Smooth muscle cell (in vitro differentiated cells): ENCODE results near the gene DKK3. TPM values are rescaled to one million over a fixed set of nuclear protein-coding genes. Genes with fewer than 3 reads are reported as not detected.

Experiments used
- DNase-seq: peaks from one replicate; lab custom pipeline; 2025; ENCODE audit not compliant: unreplicated experiment; lab: John Stamatoyannopoulos, UW
- H2AFZ ChIP-seq: fragments of 200-600 bp; sonication (generic); 2 replicates; pipeline ENCODE4 v1.6.0; 2016; ENCODE audit warnings: antibody characterized with exemption, low read depth, mild to moderate bottlenecking
- H3F3A ChIP-seq: fragments of 200-600 bp; sonication (generic); 2 replicates; pipeline ENCODE4 v1.6.0; 2017; ENCODE audit warnings: antibody characterized with exemption, low read depth
- H3K27ac ChIP-seq: fragments of 200-600 bp; sonication (generic); 2 replicates; pipeline ENCODE4 v1.5.1; 2016; ENCODE audit warnings: low read depth, mild to moderate bottlenecking
- H3K27me3 ChIP-seq: fragments of 200-600 bp; sonication (generic); 2 replicates; pipeline ENCODE4 v1.6.1; 2016; ENCODE audit warnings: low read depth, mild to moderate bottlenecking
- H3K36me3 ChIP-seq: fragments of 200-600 bp; sonication (generic); 2 replicates; pipeline ENCODE4 v1.5.1; 2016; ENCODE audit warnings: low read depth
- H3K4me1 ChIP-seq: fragments of 200-600 bp; sonication (generic); 2 replicates; pipeline ENCODE4 v1.5.1; 2016; ENCODE audit warnings: low read depth
- H3K4me2 ChIP-seq: fragments of 200-600 bp; sonication (generic); 2 replicates; pipeline ENCODE4 v1.6.0; 2016; ENCODE audit warnings: mild to moderate bottlenecking
- H3K4me3 ChIP-seq: fragments of 200-600 bp; sonication (generic); 2 replicates; pipeline ENCODE4 v1.5.1; 2016; ENCODE audit warnings: mild to moderate bottlenecking
- H3K79me2 ChIP-seq: fragments of 200-600 bp; sonication (generic); 2 replicates; pipeline ENCODE4 v1.6.0; 2016; ENCODE audit warnings: low read depth, mild to moderate bottlenecking
- H3K9ac ChIP-seq: fragments of 200-600 bp; sonication (generic); 2 replicates; pipeline ENCODE4 v1.6.0; 2016; ENCODE audit warnings: low read depth
- H3K9me3 ChIP-seq: fragments of 200-600 bp; sonication (generic); replicated peaks from 2 replicates; pipeline ENCODE4 v1.5.1; 2016; ENCODE audit warnings: low read depth
- H4K20me1 ChIP-seq: fragments of 200-600 bp; sonication (generic); 2 replicates; pipeline ENCODE4 v1.6.0; 2016; ENCODE audit warnings: low read depth
- CTCF ChIP-seq: fragments of 200-600 bp; sonication (generic); IDR thresholded peaks from 2 replicates; pipeline ENCODE4 v1.5.1; 2017; ENCODE audit warnings: borderline replicate concordance, mild to moderate bottlenecking, antibody characterized with exemption; ENCODE audit not compliant: insufficient read depth, poor library complexity, severe bottlenecking
- WGBS: methylation state at CpG from one replicate; pipeline ENCODE4 v1.1.7; 2016; ENCODE audit warnings: low lambda C conversion rate; 5-methylcytosine and 5-hydroxymethylcytosine counted together
- polyA plus RNA-seq: library from polyadenylated mRNA; unstranded; fragments of >200 nt; fragmentation: Nextera tagmentation; extraction: Ambion mirVana; gene quantifications from 2 replicates; pipeline ENCODE4 v1.2.1, GENCODE V29; 2016
- total RNA-seq: library from RNA; depleted of rRNA; stranded (reverse); fragments of >200 nt; gene quantifications from 2 replicates; pipeline ENCODE4 v1.2.3, GENCODE V29; 2014

DKK3 gene
- total and polyA plus RNA-seq, 2 experiments from 2014 or later: 105 to 113 TPM

DNA sequence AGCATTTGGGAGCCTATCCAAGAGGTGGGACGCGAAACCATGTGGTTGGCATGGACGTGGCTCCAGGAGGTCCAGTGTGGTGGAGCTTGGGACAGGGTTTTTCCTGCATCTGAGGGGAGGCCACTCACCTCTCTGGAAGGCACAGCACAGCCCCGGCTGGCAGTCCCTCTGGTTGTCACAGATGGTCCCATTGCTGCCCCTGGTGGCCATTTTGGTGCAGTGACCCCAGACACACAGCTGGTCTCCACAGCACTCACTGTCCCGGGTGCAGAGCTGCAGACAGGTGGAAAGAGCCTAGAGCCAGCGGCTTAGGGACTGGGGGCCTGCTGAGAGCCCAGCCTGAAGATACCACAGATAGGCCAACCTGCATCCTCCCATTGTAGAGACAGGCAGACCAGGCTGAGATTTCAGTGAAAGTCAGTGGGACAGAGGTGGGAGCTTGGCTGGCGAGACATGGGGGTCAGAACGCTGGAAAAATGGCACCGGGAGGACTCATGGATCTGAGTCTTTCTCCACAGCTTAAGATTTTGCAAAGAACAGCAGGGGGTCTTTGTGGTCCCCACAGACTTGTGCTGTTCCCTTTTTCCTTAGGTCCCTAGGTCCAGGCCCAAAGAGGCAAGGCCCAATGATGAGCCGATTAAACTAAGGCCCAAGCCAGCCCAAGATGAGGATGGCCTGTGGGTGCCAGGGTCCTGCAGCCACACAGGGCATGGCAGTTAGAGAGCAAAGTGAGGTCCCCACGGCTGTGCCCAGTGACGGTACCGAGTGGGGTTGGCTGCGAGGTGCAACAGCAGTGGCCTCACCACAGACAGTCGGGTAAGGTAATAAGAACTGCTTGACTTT lies 41.4 kb downstream of the DKK3 start:
- Histone ChIP-seq H3K4me1 (peaks cover under 1% of the 10 kb centered on the region), H3K9ac (no peak overlapping the region), H2AFZ (no peak overlapping the region), H3K79me2 (no peaks in the 10 kb centered on the region), H3K36me3 (no peaks in the 10 kb centered on the region), H3K9me3 (no peaks in the 10 kb centered on the region), H3K27ac (no peak overlapping the region), H4K20me1 (no peaks in the 10 kb centered on the region), H3K4me3 (no peak overlapping the region), H3F3A (no peaks in the 10 kb centered on the region), H3K4me2 (no peak overlapping the region), H3K27me3 (no peaks in the 10 kb centered on the region)
- 65% methylated on average over 15 of the region's 15 CpGs for WGBS
- no peak for DNase-seq
- TF ChIP-seq CTCF: peak; percentile 74

- H3K27ac ChIP-seq: no peak overlapping the region
Observed at GRCh38 chr11:11966354-11966741, 42.1 kb downstream of the DKK3 start.

DNA sequence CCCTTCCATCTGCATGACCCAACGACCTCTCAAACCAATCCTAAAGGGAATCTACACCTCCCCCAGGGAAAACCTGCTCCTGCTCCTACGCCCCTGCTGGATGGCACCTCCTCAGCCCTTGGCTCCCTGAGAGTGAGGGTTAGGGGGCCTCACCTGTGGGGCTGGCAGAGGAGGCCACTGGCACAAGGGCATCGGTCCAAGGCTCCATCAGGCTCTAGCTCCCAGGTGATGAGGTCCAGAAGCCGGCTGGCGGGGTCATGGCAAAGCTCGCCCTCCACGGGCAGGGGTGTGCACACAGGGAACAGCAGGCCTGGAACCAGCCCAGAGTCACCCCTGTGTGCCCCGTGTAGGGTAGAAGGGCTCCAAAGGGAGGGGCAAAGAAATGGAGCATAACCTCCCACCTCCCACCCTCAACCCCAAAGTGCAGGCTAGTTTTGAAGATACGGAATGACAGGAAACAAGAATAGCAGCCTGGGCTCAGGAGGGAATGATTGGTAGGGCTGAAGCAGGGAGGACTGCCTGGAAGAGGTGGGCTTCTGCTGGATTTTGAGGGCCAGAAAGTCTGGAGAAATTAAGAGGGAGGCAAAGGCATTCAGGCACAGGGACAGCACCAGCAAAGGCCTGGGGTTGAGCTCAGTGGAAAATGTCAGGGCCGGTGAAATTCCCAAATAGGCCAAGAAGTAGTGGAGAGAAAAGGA lies 42.6 kb downstream of the DKK3 start:
- Histone ChIP-seq H3K27me3 (no peaks in the 10 kb centered on the region), H3K4me2 (no peak overlapping the region)
- WGBS: 98% methylated on average over 10 of the region's 10 CpGs

More at GRCh38 chr11:11966354-11966741, 42.1 kb downstream of the DKK3 start:
- no peak overlapping the region for H3K4me3 ChIP-seq
- H3K9me3 ChIP-seq: no peaks in the 10 kb centered on the region
- H2AFZ ChIP-seq: no peak overlapping the region
- no peaks in the 10 kb centered on the region for H3K36me3 ChIP-seq
- DNase-seq: no peak
- 98% methylated on average over 7 of the region's 7 CpGs for whole genome bisulfite sequencing
- no peak overlapping the region for H3K9ac ChIP-seq
- H4K20me1 ChIP-seq: no peaks in the 10 kb centered on the region
- H3K27me3 ChIP-seq: no peaks in the 10 kb centered on the region
- H3K4me2 ChIP-seq: no peak overlapping the region
- H3K79me2 ChIP-seq: no peaks in the 10 kb centered on the region
- H3K4me1 ChIP-seq: no peaks in the 10 kb centered on the region
- no peaks in the 10 kb centered on the region for H3F3A ChIP-seq
- no peak for TF ChIP-seq CTCF

More for the DNA sequence above, 42.6 kb downstream of the DKK3 start:
- Histone ChIP-seq H3K4me3 (no peak overlapping the region), H4K20me1 (no peaks in the 10 kb centered on the region), H2AFZ (no peak overlapping the region), H3F3A (no peaks in the 10 kb centered on the region), H3K36me3 (no peaks in the 10 kb centered on the region), H3K9ac (no peak overlapping the region), H3K4me1 (no peaks in the 10 kb centered on the region), H3K79me2 (no peaks in the 10 kb centered on the region), H3K9me3 (no peaks in the 10 kb centered on the region), H3K27ac (no peak overlapping the region)
- no peak for DNase-seq
- no peak for TF ChIP-seq CTCF
